Measurements from ENCODE around the gene MMP11.

- TF ChIP-seq, protein P1, sequence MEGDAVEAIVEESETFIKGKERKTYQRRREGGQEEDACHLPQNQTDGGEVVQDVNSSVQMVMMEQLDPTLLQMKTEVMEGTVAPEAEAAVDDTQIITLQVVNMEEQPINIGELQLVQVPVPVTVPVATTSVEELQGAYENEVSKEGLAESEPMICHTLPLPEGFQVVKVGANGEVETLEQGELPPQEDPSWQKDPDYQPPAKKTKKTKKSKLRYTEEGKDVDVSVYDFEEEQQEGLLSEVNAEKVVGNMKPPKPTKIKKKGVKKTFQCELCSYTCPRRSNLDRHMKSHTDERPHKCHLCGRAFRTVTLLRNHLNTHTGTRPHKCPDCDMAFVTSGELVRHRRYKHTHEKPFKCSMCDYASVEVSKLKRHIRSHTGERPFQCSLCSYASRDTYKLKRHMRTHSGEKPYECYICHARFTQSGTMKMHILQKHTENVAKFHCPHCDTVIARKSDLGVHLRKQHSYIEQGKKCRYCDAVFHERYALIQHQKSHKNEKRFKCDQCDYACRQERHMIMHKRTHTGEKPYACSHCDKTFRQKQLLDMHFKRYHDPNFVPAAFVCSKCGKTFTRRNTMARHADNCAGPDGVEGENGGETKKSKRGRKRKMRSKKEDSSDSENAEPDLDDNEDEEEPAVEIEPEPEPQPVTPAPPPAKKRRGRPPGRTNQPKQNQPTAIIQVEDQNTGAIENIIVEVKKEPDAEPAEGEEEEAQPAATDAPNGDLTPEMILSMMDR (IDR thresholded peaks at IDR 0.05), result no peak
- TF ChIP-seq POLR2A (IDR thresholded peaks at IDR 0.05), result no peak
These were observed 11.6 kb downstream of the MMP11 start for GRCh38 chr22:23784215-23784732.
